GM18519 (cell line): ENCODE results near the gene CASP8AP2.
"Not testable (repeated sequence)": the region's sequence is repeated elsewhere in the genome, so short reads cannot be mapped to it uniquely, and the experiment has no call there.

Source experiments
- ATAC-seq: cut with Tn5 transposase; IDR thresholded peaks from one replicate; pipeline ENCODE4 v1.9.1; 2021; ENCODE audit warnings: mild to moderate bottlenecking, moderate library complexity; ENCODE audit not compliant: unreplicated experiment, low FRiP score

The CASP8AP2 gene

DNA sequence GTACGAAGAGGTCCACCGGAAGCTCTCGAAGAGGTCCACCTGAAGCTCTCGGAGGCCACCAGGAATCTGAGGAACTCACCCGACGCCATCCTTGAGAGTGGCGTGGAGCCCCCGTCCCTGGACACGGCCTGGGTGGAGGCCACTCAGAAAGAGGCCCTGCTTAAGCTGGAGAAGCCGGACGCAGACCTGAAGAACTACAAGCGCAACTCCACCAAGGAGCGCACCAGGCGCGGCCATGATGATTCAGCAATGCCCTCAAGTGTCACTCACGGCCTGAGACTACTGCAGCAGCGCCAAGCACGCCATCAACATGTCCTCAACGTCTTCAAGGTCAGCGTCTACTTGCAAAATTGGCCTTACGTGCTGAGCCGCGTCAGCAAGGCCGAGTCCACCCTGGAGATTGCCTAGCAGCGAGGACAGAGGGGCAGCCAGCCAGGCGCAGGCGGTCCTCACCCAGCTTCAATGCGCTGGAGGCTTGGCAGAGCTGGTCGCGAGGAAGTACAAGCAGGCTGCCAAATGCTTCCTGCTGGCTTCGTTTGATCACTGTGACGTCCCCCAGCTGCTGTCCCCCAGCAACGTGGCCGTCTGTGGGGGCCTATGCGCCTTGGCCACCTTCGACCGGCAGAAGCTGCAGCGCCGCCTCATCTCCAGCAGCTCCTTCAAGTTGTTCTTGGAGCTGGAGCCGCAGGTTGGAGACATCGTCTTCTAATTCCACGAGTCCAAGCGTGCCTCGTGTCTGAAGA lies 56.9 kb downstream of the CASP8AP2 start:
- ATAC-seq, result no peak

DNA sequence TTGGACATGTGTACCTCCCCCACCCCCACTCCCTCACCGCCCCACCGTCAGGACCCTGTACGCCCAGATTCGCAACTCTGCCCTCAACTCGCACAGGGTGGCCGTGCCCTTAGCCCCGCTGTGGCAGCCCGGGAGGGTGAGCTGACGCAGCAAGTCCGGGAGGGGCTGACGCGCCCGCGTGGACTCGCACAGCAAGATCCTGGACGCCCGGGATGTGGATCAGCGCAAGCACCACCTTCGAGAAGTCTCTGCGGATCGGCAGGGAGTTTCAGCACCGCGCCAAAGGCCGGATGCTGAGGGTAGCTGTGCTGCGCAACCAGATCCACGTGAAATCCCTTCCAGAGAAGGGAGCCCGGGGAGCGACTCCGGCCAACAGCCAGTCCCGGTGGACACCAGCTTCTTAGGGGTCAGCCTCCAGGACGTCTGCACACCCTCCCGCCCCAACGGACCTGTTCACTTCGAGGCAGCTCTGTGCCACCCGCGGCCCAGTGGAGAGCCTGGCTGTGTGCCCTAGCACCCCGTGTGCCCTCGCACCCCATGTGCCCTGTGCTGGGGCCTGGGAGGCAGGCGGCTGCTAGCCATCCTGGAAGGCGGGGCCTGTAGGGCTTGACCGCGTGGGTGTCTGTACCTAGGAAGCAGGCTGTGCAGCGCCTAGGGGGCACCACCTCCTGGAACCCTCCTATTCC lies 57.9 kb downstream of the CASP8AP2 start:
- ATAC-seq, result no peak

DNA sequence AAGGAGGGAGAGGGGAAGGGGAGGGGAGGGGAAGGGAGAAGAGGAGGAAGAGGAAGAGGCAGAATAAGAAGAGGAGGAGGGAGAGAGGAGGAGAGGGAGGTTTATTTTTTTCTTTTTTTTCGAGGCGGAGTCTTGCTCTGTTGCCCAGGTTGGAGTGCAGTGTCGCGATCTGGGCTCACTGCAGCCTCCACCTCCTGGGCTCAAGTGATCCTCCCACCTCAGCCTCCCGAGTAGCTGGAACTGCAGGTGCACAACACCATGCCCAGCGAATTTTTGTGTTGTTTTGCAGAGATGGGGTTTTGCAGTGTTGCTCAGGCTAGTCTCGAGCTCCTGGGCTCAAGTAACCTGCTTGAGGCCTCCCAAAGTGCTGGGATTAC lies 58.4 kb downstream of the CASP8AP2 start:
- ATAC-seq, result no peak

DNA sequence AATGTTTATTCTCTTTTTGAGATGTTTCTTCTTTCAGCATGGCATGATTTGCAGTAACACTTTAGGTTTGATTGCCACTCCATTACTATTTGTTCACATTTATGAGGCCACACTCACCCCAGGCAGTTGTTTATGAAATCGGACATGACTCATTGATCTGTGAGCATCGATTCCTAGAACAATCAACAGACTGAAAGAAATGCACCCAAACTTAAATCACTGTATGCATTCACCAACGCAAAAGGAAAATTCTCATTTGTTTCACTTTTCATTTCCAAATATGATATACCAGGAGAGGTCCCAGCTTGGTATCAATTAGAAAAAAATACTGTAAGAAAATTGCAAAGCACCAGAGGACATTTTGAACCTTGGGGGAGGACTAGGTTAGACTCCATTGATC lies 59.2 kb downstream of the CASP8AP2 start:
- ATAC-seq, result no peak

GRCh38 chr6:89890845-89891528 lies 61.3 kb downstream of the CASP8AP2 start:
- not testable (repeated sequence) for ATAC-seq

DNA sequence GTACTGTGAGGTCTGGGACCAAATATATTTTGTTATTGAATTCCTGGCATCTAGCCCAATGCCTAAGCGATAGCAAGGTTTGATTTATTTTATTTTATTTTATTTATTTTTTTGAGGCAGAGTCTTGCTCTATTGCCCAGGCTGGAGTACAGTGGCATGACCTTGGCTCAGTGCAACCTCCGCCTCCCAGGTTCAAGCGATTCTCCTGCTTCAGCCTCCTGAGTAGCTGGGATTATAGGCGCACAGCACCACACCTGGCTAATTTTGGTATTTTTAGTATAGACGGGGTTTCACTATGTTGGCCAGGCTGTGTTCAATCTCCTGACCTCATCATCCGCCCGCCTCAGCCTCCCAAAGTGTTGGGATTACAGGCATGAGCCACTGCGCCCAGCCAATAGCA lies 62.9 kb downstream of the CASP8AP2 start:
- not testable (repeated sequence) for ATAC-seq

DNA sequence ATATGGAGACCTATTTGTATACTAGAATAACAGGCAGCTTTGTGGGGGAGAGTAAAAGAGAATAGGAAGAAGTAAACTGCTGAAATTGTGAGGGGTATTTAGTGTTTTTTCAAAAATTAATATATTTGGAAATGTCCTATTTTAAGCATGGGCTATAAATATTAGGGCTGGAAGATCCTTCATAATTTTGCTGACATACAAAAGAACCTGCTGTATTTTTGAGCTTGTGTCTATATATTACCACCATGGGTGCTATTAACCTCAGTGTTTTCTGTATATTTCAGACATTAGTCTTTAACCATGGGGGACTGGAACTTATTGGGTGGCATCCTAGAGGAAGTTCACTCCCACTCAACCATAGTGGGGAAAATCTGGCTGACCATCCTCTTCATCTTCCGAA lies 64.5 kb downstream of the CASP8AP2 start, which contains the start of gene GJA10:
TSS of gene GJA10 (plus strand) at position 301 of the 400 bp plus-strand sequence. CDS start at position 301, 0 bp downstream.
- ATAC-seq, result no peak

DNA sequence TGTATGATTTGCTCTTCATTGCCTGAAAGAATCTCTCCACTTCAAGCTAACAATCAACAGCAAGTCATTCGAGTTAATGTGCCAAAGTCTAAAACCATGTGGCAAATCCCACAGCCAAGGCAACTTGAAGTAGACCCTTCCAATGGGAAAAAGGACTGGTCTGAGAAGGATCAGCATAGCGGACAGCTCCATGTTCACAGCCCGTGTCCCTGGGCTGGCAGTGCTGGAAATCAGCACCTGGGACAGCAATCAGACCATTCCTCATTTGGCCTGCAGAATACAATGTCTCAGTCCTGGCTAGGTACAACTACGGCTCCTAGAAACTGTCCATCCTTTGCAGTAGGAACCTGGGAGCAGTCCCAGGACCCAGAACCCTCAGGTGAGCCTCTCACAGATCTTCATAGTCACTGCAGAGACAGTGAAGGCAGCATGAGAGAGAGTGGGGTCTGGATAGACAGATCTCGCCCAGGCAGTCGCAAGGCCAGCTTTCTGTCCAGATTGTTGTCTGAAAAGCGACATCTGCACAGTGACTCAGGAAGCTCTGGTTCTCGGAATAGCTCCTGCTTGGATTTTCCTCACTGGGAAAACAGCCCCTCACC lies 65.7 kb downstream of the CASP8AP2 start:
- no peak for ATAC-seq

GRCh38 chr6:89910001-89910901 lies 80.6 kb downstream of the CASP8AP2 start:
- ATAC-seq, result not testable (repeated sequence)

DNA sequence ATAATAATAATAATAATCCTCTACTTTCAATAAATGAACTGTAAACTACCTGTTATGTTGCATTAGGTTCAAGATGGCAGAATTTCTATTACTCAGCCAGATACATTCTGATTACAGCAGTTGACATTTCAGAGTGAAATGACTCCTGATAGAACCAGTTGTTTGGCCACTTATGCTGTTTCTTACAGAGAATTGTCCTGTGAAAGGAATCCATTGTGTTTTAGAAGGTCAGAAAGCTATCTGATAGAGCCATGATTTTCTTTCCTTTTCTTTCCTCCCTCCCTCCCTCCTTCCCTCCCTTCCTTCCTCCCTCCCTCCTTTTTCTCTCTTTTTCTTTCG lies 81.2 kb downstream of the CASP8AP2 start:
- no peak for ATAC-seq

GRCh38 chr6:89916136-89916920 lies 86.6 kb downstream of the CASP8AP2 start:
- no peak for ATAC-seq

DNA sequence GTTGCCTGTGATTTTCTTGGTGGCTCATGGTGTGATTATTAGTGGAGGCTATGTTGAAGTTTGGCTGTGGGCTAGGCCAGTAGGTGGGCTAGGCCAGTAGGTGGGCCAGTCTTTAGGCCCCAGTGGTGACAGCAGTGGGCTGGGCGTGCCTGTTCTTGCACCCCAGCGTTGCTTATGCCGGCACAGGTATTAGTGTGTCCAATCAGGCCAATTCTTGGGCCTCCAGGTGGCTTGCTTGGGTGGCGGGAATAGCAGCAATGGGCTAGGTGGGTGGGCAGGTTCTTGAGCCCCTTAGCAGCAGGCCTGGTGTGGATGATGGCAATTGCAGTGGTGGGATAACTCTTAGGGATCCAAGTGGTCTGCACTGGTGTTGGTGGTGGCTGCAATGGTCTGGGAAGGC lies 87.5 kb downstream of the CASP8AP2 start:
- no peak for ATAC-seq

- ATAC-seq, result no peak
Measured at GRCh38 chr6:89917801-89918366, 88.2 kb downstream of the CASP8AP2 start.
